Esophagus muscularis mucosa (tissue), 3 donors: Measurements from ENCODE around the gene CHL1.

ENCODE experiments used
- POLR2A ChIP-seq: fragments of 450-650 bp; IDR thresholded peaks from one replicate; pipeline ENCODE4 v1.6.1; 2017; ENCODE audit warnings: antibody characterized with exemption, moderate library complexity, mild to moderate bottlenecking, low read depth
- POLR2AphosphoS5 ChIP-seq, 2 donors: sonication (generic); formaldehyde crosslinking; IDR thresholded peaks; one replicate each; pipeline ENCODE4 v1.6.1; 2017; ENCODE audit warnings: antibody characterized with exemption in 2 of 2
- TF ChIP-seq, protein P1 (sequence below), 3 experiments: fragments of 200-600 bp in 2 of 3; fragments of 450-650 bp in 1 of 3; sonication (generic) in 2 of 3; IDR thresholded peaks; one replicate each; pipeline ENCODE4 v1.5.1; 2017 to 2019; ENCODE audit warnings: antibody characterized with exemption in 3 of 3, mild to moderate bottlenecking in 2 of 3, moderate library complexity in 1 of 3

DNA sequence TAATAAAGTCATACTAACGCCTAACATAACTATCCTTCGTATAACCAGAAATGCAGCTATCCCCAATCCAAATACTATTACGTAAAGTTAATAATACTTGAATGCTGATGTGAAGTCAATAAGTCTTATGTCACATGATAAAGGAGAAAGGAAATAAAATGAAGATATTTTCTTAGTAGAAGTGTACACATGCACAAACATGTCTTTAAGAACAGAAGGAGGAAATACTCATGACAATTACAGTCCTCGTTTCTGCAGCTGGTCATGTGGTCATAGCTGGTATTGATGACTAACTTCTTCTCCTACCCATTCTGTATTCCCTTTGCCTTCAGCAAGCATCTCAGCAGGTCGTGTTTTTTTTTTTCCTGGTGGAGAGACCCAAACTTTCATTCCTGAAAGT is 244.3 kb downstream of the CHL1 start:
- TF ChIP-seq, protein P1, sequence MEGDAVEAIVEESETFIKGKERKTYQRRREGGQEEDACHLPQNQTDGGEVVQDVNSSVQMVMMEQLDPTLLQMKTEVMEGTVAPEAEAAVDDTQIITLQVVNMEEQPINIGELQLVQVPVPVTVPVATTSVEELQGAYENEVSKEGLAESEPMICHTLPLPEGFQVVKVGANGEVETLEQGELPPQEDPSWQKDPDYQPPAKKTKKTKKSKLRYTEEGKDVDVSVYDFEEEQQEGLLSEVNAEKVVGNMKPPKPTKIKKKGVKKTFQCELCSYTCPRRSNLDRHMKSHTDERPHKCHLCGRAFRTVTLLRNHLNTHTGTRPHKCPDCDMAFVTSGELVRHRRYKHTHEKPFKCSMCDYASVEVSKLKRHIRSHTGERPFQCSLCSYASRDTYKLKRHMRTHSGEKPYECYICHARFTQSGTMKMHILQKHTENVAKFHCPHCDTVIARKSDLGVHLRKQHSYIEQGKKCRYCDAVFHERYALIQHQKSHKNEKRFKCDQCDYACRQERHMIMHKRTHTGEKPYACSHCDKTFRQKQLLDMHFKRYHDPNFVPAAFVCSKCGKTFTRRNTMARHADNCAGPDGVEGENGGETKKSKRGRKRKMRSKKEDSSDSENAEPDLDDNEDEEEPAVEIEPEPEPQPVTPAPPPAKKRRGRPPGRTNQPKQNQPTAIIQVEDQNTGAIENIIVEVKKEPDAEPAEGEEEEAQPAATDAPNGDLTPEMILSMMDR (IDR thresholded peaks at IDR 0.05), result no peak
- TF ChIP-seq POLR2A, result no peak
- no peak for TF ChIP-seq POLR2AphosphoS5 (IDR thresholded peaks at IDR 0.05)
